Panc1 (cell line): ENCODE results near the gene CHRDL1. TPM values are rescaled to one million over a fixed set of nuclear protein-coding genes. Genes with fewer than 3 reads are reported as not detected.

Experiments used
- ATAC-seq: fragments of 200-7000 bp; cut with Tn5 transposase; 2 replicates; pipeline ENCODE4 v1.9.1; 2020; ENCODE audit warnings: mild to moderate bottlenecking, moderate library complexity
- BruUV-seq: library from RNA; stranded (reverse); fragments of 400-500 nt; replicated peaks from 2 replicates; lab custom pipeline; 2021; lab: Mats Ljungman, UMichigan
- CTCF ChIA-PET: fragments of 300-600 bp; sonication (Branson Sonifier 250); formaldehyde crosslinking; loops from one replicate; lab custom pipeline; 2022; ENCODE audit warnings: antibody characterized with exemption; lab: Charles Lee
- POLR2A ChIA-PET: fragments of 300-600 bp; sonication (Branson Sonifier 250); formaldehyde crosslinking; loops from one replicate; lab custom pipeline; 2022; ENCODE audit warnings: antibody characterized with exemption; lab: Charles Lee
- DNase-seq: peaks from one replicate; pipeline ENCODE4 v3.0.0-alpha.2; 2010; ENCODE audit warnings: low read depth, low spot score
- H3K27ac ChIP-seq: 2 replicates; pipeline ENCODE4 v1.5.1; 2011; ENCODE audit warnings: mild to moderate bottlenecking, low read length, inconsistent platforms
- H3K27me3 ChIP-seq: fragments of 200-500 bp; sonication (Bioruptor generic); 2 replicates; pipeline ENCODE4 v1.6.0; 2014; ENCODE audit warnings: low read length, inconsistent platforms; ENCODE audit not compliant: control insufficient read depth, insufficient read depth
- H3K36me3 ChIP-seq: fragments of 200-500 bp; sonication (Bioruptor generic); 2 replicates; pipeline ENCODE4 v1.5.1; 2014; ENCODE audit warnings: inconsistent platforms, mild to moderate bottlenecking, low read length, moderate library complexity; ENCODE audit not compliant: control insufficient read depth, insufficient read depth
- H3K4me1 ChIP-seq: 2 replicates; pipeline ENCODE4 v1.5.1; 2011; ENCODE audit warnings: inconsistent platforms, mild to moderate bottlenecking, low read length, moderate library complexity; ENCODE audit not compliant: control insufficient read depth, insufficient read depth
- H3K4me3 ChIP-seq, 2 experiments: 2 replicates each; pipeline ENCODE4 v1.5.1; 2011 to 2012; ENCODE audit warnings: low read depth in 2 of 2, low read length in 2 of 2, mild to moderate bottlenecking in 2 of 2, inconsistent platforms in 1 of 2, moderate library complexity in 1 of 2
- H3K9me3 ChIP-seq: fragments of 200-500 bp; sonication (Bioruptor generic); 2 replicates; pipeline ENCODE4 v1.5.1; 2014; ENCODE audit warnings: low read depth, mild to moderate bottlenecking, inconsistent platforms, low read length, moderate library complexity; ENCODE audit not compliant: control insufficient read depth, insufficient read depth
- POLR2AphosphoS5 ChIP-seq: IDR thresholded peaks from 2 replicates; pipeline ENCODE4 v1.6.1; 2012; ENCODE audit warnings: mild to moderate bottlenecking, low read depth, low read length, moderate library complexity
- SIN3A ChIP-seq: IDR thresholded peaks from 2 replicates; pipeline ENCODE4 v1.6.1; 2012; ENCODE audit warnings: low read depth, mild to moderate bottlenecking, low read length, moderate library complexity, borderline replicate concordance; ENCODE audit not compliant: insufficient read depth
- TCF7L2 ChIP-seq: IDR thresholded peaks from 2 replicates; pipeline ENCODE4 v1.6.1; 2011; ENCODE audit warnings: mild to moderate bottlenecking, low read depth, low read length, inconsistent platforms
- in situ Hi-C: cut with HindIII; loops from 2 replicates; pipeline ENCODE4 v1.10.0; 2016; ENCODE audit warnings: low sequenced_read_pairs, low pct_unique_long_range_greater_than_20kb
- intact Hi-C: fragments of 100-400 bp; cut with micrococcal nuclease; formaldehyde crosslinking; loops from one replicate; pipeline ENCODE4 v1.10.0; 2022; ENCODE audit not compliant: unreplicated experiment
- total RNA-seq: library from RNA; stranded (reverse); gene quantifications from one replicate; pipeline ENCODE4 v1.2.1, GENCODE V29; 2021; ENCODE audit not compliant: unreplicated experiment
- TF ChIP-seq, protein P1 (sequence below): fragments of 450-650 bp; IDR thresholded peaks from 2 replicates; pipeline ENCODE4 v1.5.1; 2017; ENCODE audit warnings: mild to moderate bottlenecking
- TF ChIP-seq, protein P2 (sequence below), 2 experiments: IDR thresholded peaks; 2 replicates each; pipeline ENCODE4 v1.6.1; 2011 to 2012; ENCODE audit warnings: low read depth in 2 of 2, control low read depth in 1 of 2, low read length in 1 of 2, mild to moderate bottlenecking in 1 of 2, moderate library complexity in 1 of 2; ENCODE audit not compliant: insufficient read depth in 1 of 2

Gene CHRDL1
- total RNA-seq, 1 experiment from 2014 or later = 0.08 TPM

DNA sequence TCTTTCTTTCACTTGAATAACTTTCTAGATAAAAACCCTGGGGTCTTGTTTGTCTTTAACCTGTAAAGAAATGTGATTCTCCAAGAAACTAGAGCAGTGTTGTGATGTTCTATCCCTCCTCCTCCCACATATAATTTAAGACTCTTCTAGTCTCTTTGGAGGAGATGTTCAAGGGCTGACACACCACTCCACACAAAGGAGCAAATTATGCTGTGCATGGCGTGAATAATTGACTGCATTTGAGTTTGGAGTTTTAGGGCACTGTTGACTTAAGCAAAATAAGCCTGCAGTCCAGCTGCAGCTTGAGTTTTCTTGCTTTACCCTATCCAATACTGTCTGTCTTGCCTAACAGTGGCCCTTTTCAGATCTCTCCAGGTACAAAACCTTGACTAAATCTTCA, 119.7 kb downstream of the CHRDL1 start:
- ChIA-PET POLR2A (no interaction called here), CTCF (no interaction called here)
- Histone ChIP-seq H3K4me1 (no peaks in the 10 kb centered on the region), H3K27me3 (no peaks in the 10 kb centered on the region), H3K4me3 (no peak overlapping the region), H3K9me3 (no peaks in the 10 kb centered on the region), H3K36me3 (no peaks in the 10 kb centered on the region), H3K27ac (no peak overlapping the region)
- no peak for ATAC-seq
- TF ChIP-seq, protein P1, sequence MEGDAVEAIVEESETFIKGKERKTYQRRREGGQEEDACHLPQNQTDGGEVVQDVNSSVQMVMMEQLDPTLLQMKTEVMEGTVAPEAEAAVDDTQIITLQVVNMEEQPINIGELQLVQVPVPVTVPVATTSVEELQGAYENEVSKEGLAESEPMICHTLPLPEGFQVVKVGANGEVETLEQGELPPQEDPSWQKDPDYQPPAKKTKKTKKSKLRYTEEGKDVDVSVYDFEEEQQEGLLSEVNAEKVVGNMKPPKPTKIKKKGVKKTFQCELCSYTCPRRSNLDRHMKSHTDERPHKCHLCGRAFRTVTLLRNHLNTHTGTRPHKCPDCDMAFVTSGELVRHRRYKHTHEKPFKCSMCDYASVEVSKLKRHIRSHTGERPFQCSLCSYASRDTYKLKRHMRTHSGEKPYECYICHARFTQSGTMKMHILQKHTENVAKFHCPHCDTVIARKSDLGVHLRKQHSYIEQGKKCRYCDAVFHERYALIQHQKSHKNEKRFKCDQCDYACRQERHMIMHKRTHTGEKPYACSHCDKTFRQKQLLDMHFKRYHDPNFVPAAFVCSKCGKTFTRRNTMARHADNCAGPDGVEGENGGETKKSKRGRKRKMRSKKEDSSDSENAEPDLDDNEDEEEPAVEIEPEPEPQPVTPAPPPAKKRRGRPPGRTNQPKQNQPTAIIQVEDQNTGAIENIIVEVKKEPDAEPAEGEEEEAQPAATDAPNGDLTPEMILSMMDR = no peak
- no peak for TF ChIP-seq POLR2AphosphoS5
- TF ChIP-seq, protein P2, sequence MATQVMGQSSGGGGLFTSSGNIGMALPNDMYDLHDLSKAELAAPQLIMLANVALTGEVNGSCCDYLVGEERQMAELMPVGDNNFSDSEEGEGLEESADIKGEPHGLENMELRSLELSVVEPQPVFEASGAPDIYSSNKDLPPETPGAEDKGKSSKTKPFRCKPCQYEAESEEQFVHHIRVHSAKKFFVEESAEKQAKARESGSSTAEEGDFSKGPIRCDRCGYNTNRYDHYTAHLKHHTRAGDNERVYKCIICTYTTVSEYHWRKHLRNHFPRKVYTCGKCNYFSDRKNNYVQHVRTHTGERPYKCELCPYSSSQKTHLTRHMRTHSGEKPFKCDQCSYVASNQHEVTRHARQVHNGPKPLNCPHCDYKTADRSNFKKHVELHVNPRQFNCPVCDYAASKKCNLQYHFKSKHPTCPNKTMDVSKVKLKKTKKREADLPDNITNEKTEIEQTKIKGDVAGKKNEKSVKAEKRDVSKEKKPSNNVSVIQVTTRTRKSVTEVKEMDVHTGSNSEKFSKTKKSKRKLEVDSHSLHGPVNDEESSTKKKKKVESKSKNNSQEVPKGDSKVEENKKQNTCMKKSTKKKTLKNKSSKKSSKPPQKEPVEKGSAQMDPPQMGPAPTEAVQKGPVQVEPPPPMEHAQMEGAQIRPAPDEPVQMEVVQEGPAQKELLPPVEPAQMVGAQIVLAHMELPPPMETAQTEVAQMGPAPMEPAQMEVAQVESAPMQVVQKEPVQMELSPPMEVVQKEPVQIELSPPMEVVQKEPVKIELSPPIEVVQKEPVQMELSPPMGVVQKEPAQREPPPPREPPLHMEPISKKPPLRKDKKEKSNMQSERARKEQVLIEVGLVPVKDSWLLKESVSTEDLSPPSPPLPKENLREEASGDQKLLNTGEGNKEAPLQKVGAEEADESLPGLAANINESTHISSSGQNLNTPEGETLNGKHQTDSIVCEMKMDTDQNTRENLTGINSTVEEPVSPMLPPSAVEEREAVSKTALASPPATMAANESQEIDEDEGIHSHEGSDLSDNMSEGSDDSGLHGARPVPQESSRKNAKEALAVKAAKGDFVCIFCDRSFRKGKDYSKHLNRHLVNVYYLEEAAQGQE (IDR thresholded peaks at IDR 0.05; ENCODE audit: insufficient read depth in 1 of 2, low read depth in 2 of 2, low read length in 1 of 2) = no peak
- no peak for TF ChIP-seq SIN3A
- TF ChIP-seq TCF7L2 = no peak
- no peak for DNase-seq
- in situ Hi-C loops (no loop called here), intact Hi-C loops (no loop called here)
- BruUV-seq = no TSS peak

GRCh38 chrX:110671068-110671803, 124.4 kb downstream of the CHRDL1 start:
- Histone ChIP-seq H3K27ac (no peak overlapping the region), H3K4me3 (no peak overlapping the region), H3K4me1 (no peaks in the 10 kb centered on the region), H3K36me3 (no peaks in the 10 kb centered on the region), H3K27me3 (no peaks in the 10 kb centered on the region), H3K9me3 (no peaks in the 10 kb centered on the region)
- in situ Hi-C loops (no loop called here), intact Hi-C loops (no loop called here)
- ATAC-seq (no peak), DNase-seq (no peak)
- BruUV-seq = no TSS peak
- POLR2A ChIA-PET = no interaction called here
- no peak for TF ChIP-seq TCF7L2
- no peak for TF ChIP-seq SIN3A
- TF ChIP-seq, protein P2 (IDR thresholded peaks at IDR 0.05; ENCODE audit: insufficient read depth in 1 of 2, low read depth in 2 of 2, low read length in 1 of 2) = no peak
- TF ChIP-seq, protein P1 = no peak
- no peak for TF ChIP-seq POLR2AphosphoS5
- CTCF ChIA-PET = no interaction called here
